Naive thymus-derived CD4-positive, alpha-beta T cell (primary cell): ENCODE measurements around the gene PLD1. TPM values are rescaled to one million over a fixed set of nuclear protein-coding genes. Genes with fewer than 3 reads are reported as not detected.

Experiments used
- ATAC-seq: fragments of 150-1000 bp; cut with Tn5 transposase; 2 replicates; pipeline ENCODE4 v1.10.0; 2021; ENCODE audit warnings: mild to moderate bottlenecking, moderate library complexity
- CTCF ChIA-PET: fragments of 350-600 bp; sonication (Branson Sonifier 250); formaldehyde crosslinking; loops from one replicate; lab custom pipeline; 2021; ENCODE audit warnings: antibody characterized with exemption; lab: Charles Lee
- POLR2A ChIA-PET: fragments of 350-600 bp; sonication (Branson Sonifier 250); formaldehyde crosslinking; loops from one replicate; lab custom pipeline; 2021; ENCODE audit warnings: antibody characterized with exemption, inconsistent platforms; lab: Charles Lee
- DNase-seq, 9 donors: peaks; one replicate each; pipeline versions ENCODE4 v3.0.0 to v3.0.0-alpha.2; 2020 to 2022; ENCODE audit warnings: mixed read lengths in 1 of 9
- H3K27ac ChIP-seq: one replicate; pipeline ENCODE4 v1.7.0; 2013; ENCODE audit warnings: mild to moderate bottlenecking, low read depth, low read length, moderate library complexity
- H3K27me3 ChIP-seq, 2 donors: one replicate each; pipeline ENCODE4 v1.7.0; 2013; ENCODE audit warnings: low read length in 2 of 2, mild to moderate bottlenecking in 2 of 2, moderate library complexity in 2 of 2; ENCODE audit not compliant: control insufficient read depth in 2 of 2, insufficient read depth in 2 of 2
- H3K36me3 ChIP-seq, 3 experiments: 1 replicate in 2 of 3; 2 replicates in 1 of 3; pipeline ENCODE4 v1.7.0; 2013; ENCODE audit warnings: low read length in 3 of 3, mild to moderate bottlenecking in 3 of 3, moderate library complexity in 1 of 3; ENCODE audit not compliant: insufficient read depth in 3 of 3, control insufficient read depth in 2 of 3
- H3K4me1 ChIP-seq, 2 donors: one replicate each; pipeline ENCODE4 v1.7.0; 2013; ENCODE audit warnings: low read length in 2 of 2, mild to moderate bottlenecking in 2 of 2, moderate library complexity in 1 of 2; ENCODE audit not compliant: control insufficient read depth in 2 of 2, insufficient read depth in 2 of 2
- H3K4me3 ChIP-seq: 2 replicates; pipeline ENCODE4 v1.7.0; 2013; ENCODE audit warnings: mild to moderate bottlenecking, low read length
- H3K9me3 ChIP-seq, 3 experiments: 1 replicate in 2 of 3; 2 replicates in 1 of 3; pipeline ENCODE4 v1.7.0; 2013; ENCODE audit warnings: low read length in 3 of 3; ENCODE audit not compliant: control insufficient read depth in 2 of 3
- H3K27ac Mint-ChIP-seq, 9 donors: one replicate each; pipeline ENCODE4 v1.8.0; 2020 to 2022; ENCODE audit warnings: mixed read lengths in 9 of 9, mild to moderate bottlenecking in 8 of 9, moderate library complexity in 5 of 9, inconsistent platforms in 2 of 9
- H3K27me3 Mint-ChIP-seq, 5 donors: one replicate each; pipeline ENCODE4 v1.8.0; 2021 to 2022; ENCODE audit warnings: mixed read lengths in 5 of 5, mild to moderate bottlenecking in 1 of 5
- H3K36me3 Mint-ChIP-seq, 5 donors: one replicate each; pipeline ENCODE4 v1.8.0; 2020 to 2022; ENCODE audit warnings: mixed read lengths in 5 of 5, mild to moderate bottlenecking in 3 of 5, inconsistent platforms in 1 of 5
- H3K4me1 Mint-ChIP-seq, 7 donors: one replicate each; pipeline ENCODE4 v1.8.0; 2020 to 2022; ENCODE audit warnings: mixed read lengths in 7 of 7, mild to moderate bottlenecking in 3 of 7, inconsistent platforms in 1 of 7
- H3K4me3 Mint-ChIP-seq, 10 donors: one replicate each; pipeline ENCODE4 v1.8.0; 2020 to 2022; ENCODE audit warnings: mild to moderate bottlenecking in 10 of 10, mixed read lengths in 10 of 10, moderate library complexity in 6 of 10, inconsistent platforms in 2 of 10
- H3K9me3 Mint-ChIP-seq, 11 donors: one replicate each; pipeline ENCODE4 v1.8.0; 2020 to 2022; ENCODE audit warnings: mixed read lengths in 11 of 11, mild to moderate bottlenecking in 4 of 11, inconsistent platforms in 1 of 11, moderate library complexity in 1 of 11
- intact Hi-C, 2 donors: fragments of 100-400 bp; cut with micrococcal nuclease; formaldehyde crosslinking; loops; one replicate each; pipeline ENCODE4 v1.15.1; 2023
- polyA plus RNA-seq, 2 donors: library from polyadenylated mRNA; unstranded; fragments of 300-500 nt; fragmentation: Illumina TruSeq; gene quantifications; one replicate each; pipeline ENCODE4 v1.2.3, GENCODE V29; 2021
- total RNA-seq, 6 experiments: library from RNA in 5 of 6; stranded (reverse) in 5 of 6; gene quantifications; 1 replicate in 5 of 6; 2 replicates in 1 of 6; pipeline ENCODE4 v1.2.3 and lab custom pipeline; 2021 to 2026

PLD1 gene
- total and polyA plus RNA-seq, 7 experiments from 2014 or later = 0.36 to 12.9 (median 1.4) TPM; not detected in 2

- no peak overlapping the region for H3K27ac Mint-ChIP-seq
- Histone ChIP-seq H3K36me3 (no peaks in the 10 kb centered on the region), H3K4me1 (no peaks in the 10 kb centered on the region), H3K27ac (no peak overlapping the region), H3K9me3 (no peaks in the 10 kb centered on the region), H3K27me3 (no peaks in the 10 kb centered on the region), H3K4me3 (no peak overlapping the region)
- ChIA-PET CTCF (no interaction called here), POLR2A (no interaction called here)
- DNase-seq (no peak), ATAC-seq (no peak)
- H3K36me3 Mint-ChIP-seq = no peaks in the 10 kb centered on the region
- no peak overlapping the region for H3K4me3 Mint-ChIP-seq
- H3K9me3 Mint-ChIP-seq = no peaks in the 10 kb centered on the region
- intact Hi-C loops = no loop called here
- peaks cover 0 to 8% (median 0%) of the 10 kb centered on the region in 7 donors for H3K4me1 Mint-ChIP-seq
- peaks cover 0 to 39% (median 3%) of the 10 kb centered on the region in 5 donors for H3K27me3 Mint-ChIP-seq
These were observed 40.8 kb downstream of the PLD1 start for GRCh38 chr3:171769461-171769860.

GRCh38 chr3:171768986-171769385, 41.3 kb downstream of the PLD1 start:
- Histone ChIP-seq H3K27me3 (no peaks in the 10 kb centered on the region), H3K9me3 (no peaks in the 10 kb centered on the region), H3K4me1 (no peaks in the 10 kb centered on the region), H3K4me3 (no peak overlapping the region), H3K36me3 (no peaks in the 10 kb centered on the region), H3K27ac (no peak overlapping the region)
- Mint-ChIP-seq H3K36me3 (no peaks in the 10 kb centered on the region), H3K4me3 (no peak overlapping the region), H3K27me3 (peaks cover 0 to 40% (median 4%) of the 10 kb centered on the region in 5 donors), H3K27ac (no peak overlapping the region), H3K4me1 (peaks cover 0 to 8% (median 0%) of the 10 kb centered on the region in 7 donors), H3K9me3 (no peaks in the 10 kb centered on the region)
- DNase-seq = no peak
- intact Hi-C loops = no loop called here
- CTCF ChIA-PET = no interaction called here
- POLR2A ChIA-PET = no interaction called here
- ATAC-seq = no peak

GRCh38 chr3:171768281-171768900, 41.9 kb downstream of the PLD1 start:
- Histone ChIP-seq H3K4me3 (no peak overlapping the region), H3K27ac (no peak overlapping the region), H3K9me3 (no peaks in the 10 kb centered on the region), H3K27me3 (no peaks in the 10 kb centered on the region), H3K4me1 (no peaks in the 10 kb centered on the region), H3K36me3 (no peaks in the 10 kb centered on the region)
- Mint-ChIP-seq H3K36me3 (no peaks in the 10 kb centered on the region), H3K4me1 (peaks cover 0 to 8% (median 0%) of the 10 kb centered on the region in 7 donors), H3K27ac (no peak overlapping the region), H3K4me3 (no peak overlapping the region), H3K9me3 (no peaks in the 10 kb centered on the region), H3K27me3 (peaks cover 0 to 40% (median 4%) of the 10 kb centered on the region in 5 donors)
- ATAC-seq (no peak), DNase-seq (no peak)
- POLR2A ChIA-PET = no interaction called here
- intact Hi-C loops = no loop called here
- CTCF ChIA-PET = no interaction called here

- no peak overlapping the region for H3K4me3 ChIP-seq
- no peak overlapping the region for H3K4me3 Mint-ChIP-seq
- no peaks in the 10 kb centered on the region for H3K9me3 ChIP-seq
- CTCF ChIA-PET = no interaction called here
- no peaks in the 10 kb centered on the region for H3K4me1 ChIP-seq
- no peak for DNase-seq
- peaks cover 3 to 35% (median 13%) of the 10 kb centered on the region in 5 donors for H3K27me3 Mint-ChIP-seq
- intact Hi-C loops = no loop called here
- POLR2A ChIA-PET = no interaction called here
- H3K27ac Mint-ChIP-seq = no peak overlapping the region
- peaks cover 0 to 2% (median 0%) of the 10 kb centered on the region in 7 donors for H3K4me1 Mint-ChIP-seq
- H3K27me3 ChIP-seq = peaks cover 0 to 3% of the 10 kb centered on the region in 2 donors
- H3K9me3 Mint-ChIP-seq = peaks cover 0 to 1% (median 0%) of the 10 kb centered on the region in 11 donors
- H3K36me3 Mint-ChIP-seq = no peaks in the 10 kb centered on the region
- no peak overlapping the region for H3K27ac ChIP-seq
- ATAC-seq = no peak
- H3K36me3 ChIP-seq = no peaks in the 10 kb centered on the region
These were observed 44.8 kb downstream of the PLD1 start for GRCh38 chr3:171765511-171765887.

- H3K27ac ChIP-seq = no peak overlapping the region
- H3K9me3 Mint-ChIP-seq = peaks cover 0 to 1% (median 0%) of the 10 kb centered on the region in 11 donors
- no peaks in the 10 kb centered on the region for H3K36me3 ChIP-seq
- H3K4me1 Mint-ChIP-seq = peaks cover 0 to 2% (median 0%) of the 10 kb centered on the region in 7 donors
- CTCF ChIA-PET = interaction anchor here (0.7 kb wide), 1 partner anchor 9 kb away, joined by 3 read pairs; no protein-coding TSS in a partner anchor
- POLR2A ChIA-PET = no interaction called here
- H3K27ac Mint-ChIP-seq = no peak overlapping the region
- H3K4me3 Mint-ChIP-seq = no peak overlapping the region
- intact Hi-C loops = no loop called here
- no peaks in the 10 kb centered on the region for H3K36me3 Mint-ChIP-seq
- DNase-seq (no peak), ATAC-seq (no peak)
- H3K27me3 Mint-ChIP-seq = peaks cover 9 to 35% (median 15%) of the 10 kb centered on the region in 5 donors
- H3K27me3 ChIP-seq = peaks cover 0 to 3% of the 10 kb centered on the region in 2 donors
- H3K4me1 ChIP-seq = no peaks in the 10 kb centered on the region
- no peak overlapping the region for H3K4me3 ChIP-seq
- H3K9me3 ChIP-seq = no peaks in the 10 kb centered on the region
These were observed 46.9 kb downstream of the PLD1 start for GRCh38 chr3:171763392-171763791.

- DNase-seq = no peak
- H3K27me3 ChIP-seq = peaks cover 0 to 3% of the 10 kb centered on the region in 2 donors
- H3K36me3 ChIP-seq = no peaks in the 10 kb centered on the region
- intact Hi-C loops = no loop called here
- POLR2A ChIA-PET = no interaction called here
- H3K9me3 Mint-ChIP-seq = peaks cover 0 to 1% (median 0%) of the 10 kb centered on the region in 11 donors
- H3K27me3 Mint-ChIP-seq = peaks cover 9 to 26% (median 15%) of the 10 kb centered on the region in 5 donors
- CTCF ChIA-PET = no interaction called here
- no peak overlapping the region for H3K4me3 ChIP-seq
- no peak overlapping the region for H3K4me3 Mint-ChIP-seq
- no peaks in the 10 kb centered on the region for H3K4me1 ChIP-seq
- H3K27ac Mint-ChIP-seq = no peak overlapping the region
- peaks cover 0 to 2% (median 0%) of the 10 kb centered on the region in 7 donors for H3K4me1 Mint-ChIP-seq
- no peaks in the 10 kb centered on the region for H3K9me3 ChIP-seq
- no peak for ATAC-seq
- no peaks in the 10 kb centered on the region for H3K36me3 Mint-ChIP-seq
- no peak overlapping the region for H3K27ac ChIP-seq
These were observed 49.8 kb downstream of the PLD1 start for GRCh38 chr3:171760477-171760876.

- Mint-ChIP-seq H3K9me3 (peaks cover 0 to 1% (median 0%) of the 10 kb centered on the region in 11 donors), H3K36me3 (no peaks in the 10 kb centered on the region), H3K4me3 (no peak overlapping the region), H3K27me3 (peaks cover 5 to 19% (median 15%) of the 10 kb centered on the region in 5 donors), H3K4me1 (peaks cover 0 to 2% (median 0%) of the 10 kb centered on the region in 7 donors), H3K27ac (no peak overlapping the region)
- Histone ChIP-seq H3K27me3 (peaks cover 0 to 3% of the 10 kb centered on the region in 2 donors), H3K9me3 (no peaks in the 10 kb centered on the region), H3K36me3 (no peaks in the 10 kb centered on the region), H3K27ac (no peak overlapping the region), H3K4me1 (no peaks in the 10 kb centered on the region), H3K4me3 (no peak overlapping the region)
- intact Hi-C loops = no loop called here
- CTCF ChIA-PET = interaction anchor here (0.9 to 1.6 kb wide), 2 partner anchors 13 to 14 kb away, joined by 3 to 7 read pairs; no protein-coding TSS in a partner anchor
- POLR2A ChIA-PET = no interaction called here
- no peak for DNase-seq
- ATAC-seq = no peak
These were observed 52.2 kb downstream of the PLD1 start for GRCh38 chr3:171758109-171758508.
